Stomach (tissue), 9 donors: ENCODE results near the gene CNTD1. TPM values are rescaled to one million over a fixed set of nuclear protein-coding genes. Genes with fewer than 3 reads are reported as not detected.
"Not testable (repeated sequence)": the region's sequence is repeated elsewhere in the genome, so short reads cannot be mapped to it uniquely, and the experiment has no call there.

Experiments
- DNase-seq, 2 donors: peaks; one replicate each; pipeline versions ENCODE4 v3.0.0 to v3.0.0-alpha.2; 2013 to 2019
- H3K27ac ChIP-seq, 5 donors: fragments of 200-600 bp in 4 of 5; sonication (generic) in 4 of 5; one replicate each; pipeline ENCODE4 v1.5.1; 2013 to 2019; ENCODE audit warnings: mild to moderate bottlenecking in 1 of 5, moderate library complexity in 1 of 5
- H3K27me3 ChIP-seq, 3 donors: fragments of 200-600 bp; sonication (generic); one replicate each; pipeline ENCODE4 v1.5.1; 2017 to 2019; ENCODE audit warnings: mixed run types in 1 of 3
- H3K36me3 ChIP-seq, 4 donors: fragments of 200-600 bp; sonication (generic); 1 replicate in 3 of 4; 2 replicates in 1 of 4; pipeline ENCODE4 v1.5.1; 2016 to 2019
- H3K4me1 ChIP-seq, 4 donors: fragments of 200-600 bp; sonication (generic); one replicate each; pipeline ENCODE4 v1.5.1; 2016 to 2019
- H3K4me3 ChIP-seq, 4 donors: fragments of 200-600 bp; sonication (generic) in 3 of 4; one replicate each; pipeline ENCODE4 v1.5.1; 2016 to 2019; ENCODE audit warnings: mild to moderate bottlenecking in 1 of 4
- H3K9me3 ChIP-seq, 4 donors: fragments of 200-600 bp; sonication (generic); one replicate each; pipeline ENCODE4 v1.5.1; 2016 to 2019
- CTCF ChIP-seq, 7 experiments: fragments of 450-650 bp in 4 of 7; fragments of 200-600 bp in 3 of 7; sonication (generic) in 3 of 7; IDR thresholded peaks; one replicate each; pipeline ENCODE4 v1.5.1; 2016 to 2019; ENCODE audit warnings: antibody characterized with exemption in 7 of 7, control low read depth in 2 of 7, mild to moderate bottlenecking in 1 of 7
- EP300 ChIP-seq: sonication (generic); formaldehyde crosslinking; IDR thresholded peaks from one replicate; pipeline ENCODE4 v1.6.1; 2017; ENCODE audit warnings: antibody characterized with exemption
- POLR2A ChIP-seq, 4 donors: fragments of 450-650 bp; IDR thresholded peaks; one replicate each; pipeline ENCODE4 v1.6.1; 2016; ENCODE audit warnings: antibody characterized with exemption in 4 of 4, control low read depth in 2 of 4, mild to moderate bottlenecking in 1 of 4, moderate library complexity in 1 of 4
- POLR2AphosphoS5 ChIP-seq, 3 donors: sonication (generic); formaldehyde crosslinking; IDR thresholded peaks; one replicate each; pipeline ENCODE4 v1.6.1; 2016; ENCODE audit warnings: antibody characterized with exemption in 3 of 3
- whole genome bisulfite sequencing, 5 donors: extraction: QIAGEN DNeasy Blood & Tissue Kit in 3 of 5; methylation state at CpG; one replicate each; pipeline versions ENCODE4 v1.1.5 to v1.1.7; 2013 to 2018; 5-methylcytosine and 5-hydroxymethylcytosine counted together
- intact Hi-C: fragments of 100-400 bp; cut with DNase I; formaldehyde crosslinking; loops from one replicate; pipeline ENCODE4 v1.15.1; 2023; ENCODE audit warnings: low total_unique reads
- polyA plus RNA-seq, 3 donors: library from polyadenylated mRNA; stranded (reverse); fragments of 200-250 nt; gene quantifications; one replicate each; pipeline ENCODE4 v1.2.3, GENCODE V29; 2013
- total RNA-seq, 5 donors: library from RNA; depleted of rRNA; stranded (reverse); fragments of >200 nt; gene quantifications; one replicate each; pipeline versions ENCODE4 v1.1.0 to v1.2.3, GENCODE V29; 2014 to 2016
- donor health status: healthy with polysubstance abuse.
- donor health status: Bipolar disorder and iron deficiency.
- donor health status: healthy.

The CNTD1 gene
- total and polyA plus RNA-seq, 8 donors, result 0.29 to 2.4 (median 1.3) TPM; not detected in 2

GRCh38 chr17:42853968-42854790, 55.5 kb downstream of the CNTD1 start:
- peak overlapping the region in 4 of 5 donors; percentile 66 to 86 (median 80) for H3K27ac ChIP-seq

GRCh38 chr17:42855048-42855596, 56.5 kb downstream of the CNTD1 start:
- no peaks in the 10 kb centered on the region for H3K9me3 ChIP-seq
- H3K27me3 ChIP-seq, result no peaks in the 10 kb centered on the region
- H3K27ac ChIP-seq, result peak overlapping the region in 2 of 5 donors; percentile 27 to 86
- H3K4me1 ChIP-seq, result peaks cover 6 to 42% (median 24%) of the 10 kb centered on the region in 4 donors
- DNase-seq, result no peak
- H3K4me3 ChIP-seq, result peak overlapping the region in 2 of 4 donors; percentile 43 to 49
- H3K36me3 ChIP-seq, result peaks cover 0 to 48% (median 0%) of the 10 kb centered on the region in 4 donors
- TF ChIP-seq POLR2A (IDR thresholded peaks at IDR 0.05) (no peak), CTCF (IDR thresholded peaks at IDR 0.05) (no peak), POLR2AphosphoS5 (IDR thresholded peaks at IDR 0.05) (no peak), EP300 (no peak)
- WGBS, 5 donors, result 59 to 91% (median 76%) methylated on average over 4 to 8 of the region's 8 CpGs
- intact Hi-C loops, result no loop called here

More at GRCh38 chr17:42853968-42854790, 55.5 kb downstream of the CNTD1 start:
- no peak for DNase-seq
- no peaks in the 10 kb centered on the region for H3K9me3 ChIP-seq
- intact Hi-C loops, result no loop called here
- H3K4me3 ChIP-seq, result peak overlapping the region; percentile 25 to 49 (median 43)
- no peak for TF ChIP-seq EP300
- TF ChIP-seq POLR2A (IDR thresholded peaks at IDR 0.05), result no peak
- no peak for TF ChIP-seq CTCF (IDR thresholded peaks at IDR 0.05)
- no peak for TF ChIP-seq POLR2AphosphoS5 (IDR thresholded peaks at IDR 0.05)
- H3K4me1 ChIP-seq, result peaks cover 15 to 51% (median 32%) of the 10 kb centered on the region in 4 donors
- H3K27me3 ChIP-seq, result no peaks in the 10 kb centered on the region
- 80 to 89% (median 84%) methylated on average over 14 to 15 of the region's 15 CpGs for WGBS, 5 donors
- peaks cover 0 to 39% (median 0%) of the 10 kb centered on the region in 4 donors for H3K36me3 ChIP-seq

- peaks cover 0 to 34% (median 18%) of the 10 kb centered on the region in 4 donors for H3K4me1 ChIP-seq
- H3K9me3 ChIP-seq, DNase-seq, H3K4me3 ChIP-seq, H3K27me3 ChIP-seq, intact Hi-C loops: not testable (repeated sequence)
- 70 to 92% (median 86%) methylated on average over 4 to 7 of the region's 8 CpGs for WGBS, 5 donors
- peaks cover 0 to 48% (median 0%) of the 10 kb centered on the region in 4 donors for H3K36me3 ChIP-seq
- peak overlapping the region in 2 of 5 donors; percentile 27 to 86 for H3K27ac ChIP-seq
These were observed 57.4 kb downstream of the CNTD1 start for GRCh38 chr17:42856093-42856492.

GRCh38 chr17:42856516-42856915, 57.9 kb downstream of the CNTD1 start:
- H3K27ac ChIP-seq, result peak overlapping the region in 1 of 5 donors; percentile 25
- DNase-seq, H3K9me3 ChIP-seq, H3K4me3 ChIP-seq, H3K27me3 ChIP-seq, intact Hi-C loops: not testable (repeated sequence)
- H3K4me1 ChIP-seq, result peaks cover 0 to 34% (median 18%) of the 10 kb centered on the region in 4 donors
- peaks cover 0 to 48% (median 0%) of the 10 kb centered on the region in 4 donors for H3K36me3 ChIP-seq
- 80 to 99% (median 84%) methylated on average over 5 to 6 of the region's 8 CpGs for WGBS, 5 donors

GRCh38 chr17:42857389-42857788, 58.7 kb downstream of the CNTD1 start:
- Histone ChIP-seq H3K36me3 (peaks cover 0 to 48% (median 0%) of the 10 kb centered on the region in 4 donors), H3K27ac (peak overlapping the region in 2 of 5 donors; percentile 14 to 25), H3K27me3 (no peaks in the 10 kb centered on the region), H3K9me3 (no peaks in the 10 kb centered on the region), H3K4me1 (peaks cover 0 to 34% (median 18%) of the 10 kb centered on the region in 4 donors), H3K4me3 (no peak overlapping the region)
- intact Hi-C loops, result no loop called here
- DNase-seq, result no peak
- 79 to 100% (median 91%) methylated on average over 1 of the region's 1 CpG for WGBS, 5 donors
- TF ChIP-seq CTCF (IDR thresholded peaks at IDR 0.05) (no peak), POLR2AphosphoS5 (IDR thresholded peaks at IDR 0.05) (no peak), POLR2A (IDR thresholded peaks at IDR 0.05) (no peak), EP300 (no peak)
